Neural cell (in vitro differentiated cells): ENCODE results near the gene ACOX3.

Source experiments
- CTCF ChIP-seq: fragments of 450-650 bp; IDR thresholded peaks from 2 replicates; pipeline ENCODE4 v1.5.1; 2014; ENCODE audit warnings: antibody characterized with exemption, mild to moderate bottlenecking, moderate library complexity; ENCODE audit not compliant: poor library complexity, severe bottlenecking
- EP300 ChIP-seq: fragments of 450-650 bp; conservative IDR thresholded peaks from 2 replicates; pipeline ENCODE4 v1.6.1; 2014; ENCODE audit warnings: antibody characterized with exemption, mild to moderate bottlenecking, moderate library complexity; ENCODE audit not compliant: poor library complexity, severe bottlenecking
- EZH2 ChIP-seq: fragments of 200-600, 300-800 bp; shearing (Covaris generic), sonication (generic); IDR thresholded peaks from 2 replicates; pipeline ENCODE4 v1.6.1; 2014; ENCODE audit warnings: antibody characterized with exemption, low read length, borderline replicate concordance, mild to moderate bottlenecking; ENCODE audit not compliant: insufficient read depth, poor library complexity, severe bottlenecking
- MXI1 ChIP-seq: fragments of 450-650 bp; conservative IDR thresholded peaks from 2 replicates; pipeline ENCODE4 v1.6.1; 2014; ENCODE audit warnings: antibody characterized with exemption, mild to moderate bottlenecking; ENCODE audit not compliant: poor library complexity, severe bottlenecking
- POLR2AphosphoS5 ChIP-seq: IDR thresholded peaks from 2 replicates; pipeline ENCODE4 v1.6.1; 2012
- RAD21 ChIP-seq: fragments of 450-650 bp; conservative IDR thresholded peaks from 2 replicates; pipeline ENCODE4 v1.6.1; 2014; ENCODE audit warnings: antibody characterized with exemption, mild to moderate bottlenecking, moderate library complexity
- TAF1 ChIP-seq: IDR thresholded peaks from 2 replicates; pipeline ENCODE4 v1.6.1; 2012; ENCODE audit warnings: low read depth

GRCh38 chr4:8477676-8478075, 37.2 kb upstream of the ACOX3 start:
- no peak for TF ChIP-seq EZH2
- no peak for TF ChIP-seq TAF1
- no peak for TF ChIP-seq CTCF
- TF ChIP-seq EP300 = no peak
- TF ChIP-seq POLR2AphosphoS5 = no peak
- TF ChIP-seq RAD21 = no peak
- no peak for TF ChIP-seq MXI1
